Neural progenitor cell (in vitro differentiated cells): ENCODE data around the gene ZNF324B.
"Not testable (repeated sequence)": the region's sequence is repeated elsewhere in the genome, so short reads cannot be mapped to it uniquely, and the experiment has no call there.

ENCODE experiments used
- CTCF ChIP-seq: fragments of 200-600 bp; sonication (generic); IDR thresholded peaks from 2 replicates; pipeline ENCODE4 v1.5.1; 2017; ENCODE audit warnings: antibody characterized with exemption, mild to moderate bottlenecking
- EZH2 ChIP-seq: fragments of 200-600 bp; sonication (generic); IDR thresholded peaks from 2 replicates; pipeline ENCODE4 v1.6.1; 2017; ENCODE audit warnings: antibody characterized with exemption, mild to moderate bottlenecking, moderate library complexity

- TF ChIP-seq CTCF = peak; percentile 6
- TF ChIP-seq EZH2 = not testable (repeated sequence)
Observed at GRCh38 chr19:58484349-58484748, 32.9 kb downstream of the ZNF324B start.
